ENCODE measurements around the gene BCR.
"Not testable (repeated sequence)": the region's sequence is repeated elsewhere in the genome, so short reads cannot be mapped to it uniquely, and the experiment has no call there.

The BCR gene

GRCh38 chr22:23180301-23180892 is at the start of gene BCR:
BCR (plus strand) TSS chr22:23180509; CDS start chr22:23180961, 452 bp downstream.
- peak in 1 of 3 donors; percentile 47 for DNase-seq (ENCODE audit: low read depth in 3 of 3, low spot score in 1 of 3)

GRCh38 chr22:23130697-23131096 is 49.6 kb upstream of the BCR start:
- no peak for DNase-seq (ENCODE audit: low read depth in 3 of 3, low spot score in 1 of 3)

GRCh38 chr22:23131931-23132330 is 48.4 kb upstream of the BCR start:
- no peak for DNase-seq (ENCODE audit: low read depth in 3 of 3, low spot score in 1 of 3)

GRCh38 chr22:23132376-23133091 is 47.8 kb upstream of the BCR start:
- no peak for DNase-seq (ENCODE audit: low read depth in 3 of 3, low spot score in 1 of 3)

- DNase-seq (ENCODE audit: low read depth in 3 of 3, low spot score in 1 of 3), result no peak
Measured at GRCh38 chr22:23133922-23134321, 46.4 kb upstream of the BCR start.

GRCh38 chr22:23136991-23137390 is 43.3 kb upstream of the BCR start:
- not testable (repeated sequence) for DNase-seq (ENCODE audit: low read depth in 3 of 3, low spot score in 1 of 3)

GRCh38 chr22:23137468-23137867 is 42.8 kb upstream of the BCR start:
- no peak for DNase-seq (ENCODE audit: low read depth in 3 of 3, low spot score in 1 of 3)

GRCh38 chr22:23137905-23138561 is 42.3 kb upstream of the BCR start:
- peak in 1 of 3 donors; percentile 6 for DNase-seq (ENCODE audit: low read depth in 3 of 3, low spot score in 1 of 3)

GRCh38 chr22:23138584-23139435 is 41.5 kb upstream of the BCR start:
- DNase-seq (ENCODE audit: low read depth in 3 of 3, low spot score in 1 of 3), result no peak

GRCh38 chr22:23140385-23140784 is 39.9 kb upstream of the BCR start:
- DNase-seq (ENCODE audit: low read depth in 3 of 3, low spot score in 1 of 3), result no peak

- DNase-seq (ENCODE audit: low read depth in 3 of 3, low spot score in 1 of 3), result no peak
Measured at GRCh38 chr22:23142546-23143105, 37.7 kb upstream of the BCR start.

- no peak for DNase-seq (ENCODE audit: low read depth in 3 of 3, low spot score in 1 of 3)
Measured at GRCh38 chr22:23143119-23143518, 37.2 kb upstream of the BCR start.

- DNase-seq (ENCODE audit: low read depth in 3 of 3, low spot score in 1 of 3), result no peak
Measured at GRCh38 chr22:23144432-23144831, 35.9 kb upstream of the BCR start.

GRCh38 chr22:23144932-23145877 is 35.1 kb upstream of the BCR start, which contains the start of gene RAB36:
RAB36 (plus strand) TSS chr22:23145477; CDS start chr22:23146617, 1,140 bp downstream.
- DNase-seq (ENCODE audit: low read depth in 3 of 3, low spot score in 1 of 3), result peak; percentile 55 to 82 (median 64)

GRCh38 chr22:23145878-23146470 is 34.3 kb upstream of the BCR start:
- DNase-seq (ENCODE audit: low read depth in 3 of 3, low spot score in 1 of 3), result no peak

- no peak for DNase-seq (ENCODE audit: low read depth in 3 of 3, low spot score in 1 of 3)
Measured at GRCh38 chr22:23146478-23147205, 33.7 kb upstream of the BCR start.

- no peak for DNase-seq (ENCODE audit: low read depth in 3 of 3, low spot score in 1 of 3)
Measured at GRCh38 chr22:23147617-23148387, 32.5 kb upstream of the BCR start.

GRCh38 chr22:23149743-23150238 is 30.5 kb upstream of the BCR start:
- no peak for DNase-seq (ENCODE audit: low read depth in 3 of 3, low spot score in 1 of 3)

All from stimulated activated CD4-positive, alpha-beta T cell treated with anti-CD3 and anti-CD28 coated beads, TNF-alpha, amount 100 ng/mL, for 1 hour (primary cell).